ENCODE measurements around the gene FBLN1.

Gene FBLN1

DNA sequence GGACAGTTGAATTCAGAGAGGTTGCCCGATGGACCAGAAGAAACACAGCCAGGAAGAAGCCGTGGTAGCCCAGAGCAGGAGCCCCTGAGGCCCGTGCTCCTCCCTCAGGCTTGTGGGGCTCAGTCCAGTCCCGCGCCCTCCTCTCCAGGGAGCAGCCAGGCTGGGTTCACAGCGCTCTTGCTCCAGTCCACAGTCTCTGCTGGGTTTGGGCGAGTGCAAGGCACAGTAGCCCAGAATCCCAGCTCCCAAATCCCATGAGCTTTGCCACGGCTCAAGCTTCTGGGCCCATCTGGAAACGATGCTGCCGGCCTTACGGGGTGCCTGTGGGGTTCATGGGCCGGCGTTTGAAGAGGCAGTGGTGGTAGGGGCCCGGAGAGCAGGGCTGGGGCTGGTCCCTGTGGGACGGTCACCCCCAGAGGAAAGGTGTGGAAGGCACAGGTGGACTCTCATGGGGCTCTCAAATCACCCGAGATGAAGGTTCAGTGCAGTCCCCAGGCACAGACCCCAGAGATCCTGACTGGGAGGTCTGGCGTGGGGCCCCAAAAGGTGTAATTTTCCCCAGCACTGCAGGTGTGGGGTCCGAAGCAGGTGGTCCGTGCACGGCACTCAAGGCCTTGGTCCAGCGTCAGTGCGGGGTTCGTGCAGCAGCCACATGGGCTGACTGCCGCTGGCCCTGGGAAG is 138.4 kb downstream of the FBLN1 start:
- Mint-ChIP-seq H3K9me3 (no peaks in the 10 kb centered on the region), H3K27me3 (peaks cover 87% of the 10 kb centered on the region), H3K4me1 (peaks cover 30% of the 10 kb centered on the region), H3K27ac (no peak overlapping the region), H3K36me3 (no peaks in the 10 kb centered on the region), H3K4me3 (no peak overlapping the region)
- CTCF ChIA-PET, result no interaction called here
- DNase-seq, result no peak

DNA sequence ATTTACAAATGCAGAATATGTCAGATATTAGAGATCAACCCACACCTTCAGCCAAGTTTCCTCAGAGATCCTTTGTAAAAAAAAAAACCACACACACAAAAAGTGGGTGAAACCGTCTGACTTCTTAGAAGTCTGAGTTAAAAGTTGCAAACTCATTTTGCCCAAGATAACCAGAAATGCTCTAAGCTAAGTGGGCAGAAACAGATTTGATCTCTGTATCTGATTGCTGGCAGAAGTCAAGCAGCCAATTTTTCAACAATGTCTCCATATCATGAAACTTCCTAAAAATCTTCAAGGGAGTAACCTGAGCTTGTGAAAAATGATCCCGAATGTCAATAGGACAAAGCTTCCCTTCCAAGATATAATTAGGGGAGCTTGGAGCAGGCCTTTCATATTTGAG is 140.3 kb downstream of the FBLN1 start:
- H3K27me3 Mint-ChIP-seq, result peaks cover 89% of the 10 kb centered on the region
- CTCF ChIA-PET, result interaction anchor here (1.2 to 1.5 kb wide), 2 partner anchors 66 to 220 kb away, joined by 4 read pairs; no protein-coding TSS in a partner anchor
- peaks cover 30% of the 10 kb centered on the region for H3K4me1 Mint-ChIP-seq
- no peak for DNase-seq
- H3K27ac Mint-ChIP-seq, result no peak overlapping the region
- H3K36me3 Mint-ChIP-seq, result no peaks in the 10 kb centered on the region
- no peak overlapping the region for H3K4me3 Mint-ChIP-seq
- no peaks in the 10 kb centered on the region for H3K9me3 Mint-ChIP-seq

DNA sequence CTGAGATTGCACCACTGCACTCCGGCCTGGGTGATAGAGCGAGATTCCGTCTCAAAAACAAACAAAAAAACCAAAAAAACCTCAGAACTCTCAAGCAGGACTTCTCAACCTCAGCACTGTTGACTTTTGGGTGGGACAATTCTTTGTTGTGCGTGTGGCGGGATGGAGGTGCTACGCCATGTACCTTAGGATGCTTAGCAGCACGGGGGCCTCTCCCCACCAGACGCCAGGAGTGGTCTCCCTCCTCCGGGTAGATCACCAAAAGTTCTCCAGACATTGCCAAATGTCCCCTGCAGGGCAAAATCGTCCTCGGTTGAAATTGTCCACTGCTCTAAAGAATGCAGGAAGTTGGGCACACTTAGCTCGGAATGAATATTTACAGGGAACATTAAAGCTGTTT is 142.0 kb downstream of the FBLN1 start:
- no peaks in the 10 kb centered on the region for H3K9me3 Mint-ChIP-seq
- peaks cover 83% of the 10 kb centered on the region for H3K27me3 Mint-ChIP-seq
- no peaks in the 10 kb centered on the region for H3K36me3 Mint-ChIP-seq
- H3K27ac Mint-ChIP-seq, result no peak overlapping the region
- no peak overlapping the region for H3K4me3 Mint-ChIP-seq
- no peak for DNase-seq
- CTCF ChIA-PET, result interaction anchor here (0.7 to 2.7 kb wide), 7 partner anchors 10 to 362 kb away, joined by 3 to 10 read pairs (median 4); partner anchors contain the start of gene ATXN10
- H3K4me1 Mint-ChIP-seq, result peaks cover 17% of the 10 kb centered on the region

- Mint-ChIP-seq H3K27me3 (peaks cover 83% of the 10 kb centered on the region), H3K27ac (no peak overlapping the region), H3K4me3 (no peak overlapping the region), H3K4me1 (peaks cover 13% of the 10 kb centered on the region), H3K9me3 (no peaks in the 10 kb centered on the region), H3K36me3 (no peaks in the 10 kb centered on the region)
- DNase-seq, result no peak
- CTCF ChIA-PET, result interaction anchor here (0.7 to 2.7 kb wide), 7 partner anchors 11 to 361 kb away, joined by 3 to 10 read pairs (median 4); partner anchors contain the start of gene ATXN10
Measured at GRCh38 chr22:45645150-45645525, 142.5 kb downstream of the FBLN1 start.

- no peaks in the 10 kb centered on the region for H3K36me3 Mint-ChIP-seq
- peaks cover 83% of the 10 kb centered on the region for H3K27me3 Mint-ChIP-seq
- H3K9me3 Mint-ChIP-seq, result no peaks in the 10 kb centered on the region
- peaks cover 10% of the 10 kb centered on the region for H3K4me1 Mint-ChIP-seq
- no peak overlapping the region for H3K27ac Mint-ChIP-seq
- H3K4me3 Mint-ChIP-seq, result no peak overlapping the region
- CTCF ChIA-PET, result interaction anchor here (0.7 to 2.7 kb wide), 7 partner anchors 12 to 361 kb away, joined by 3 to 10 read pairs (median 4); partner anchors contain the start of gene ATXN10
- peak; percentile 78 for DNase-seq
Measured at GRCh38 chr22:45645526-45646414, 143.1 kb downstream of the FBLN1 start.

- Mint-ChIP-seq H3K9me3 (no peaks in the 10 kb centered on the region), H3K27ac (no peak overlapping the region), H3K36me3 (no peaks in the 10 kb centered on the region), H3K4me1 (peaks cover 8% of the 10 kb centered on the region), H3K4me3 (no peak overlapping the region), H3K27me3 (peaks cover 84% of the 10 kb centered on the region)
- CTCF ChIA-PET, result interaction anchor here (1.0 to 1.2 kb wide), 2 partner anchors 69 to 216 kb away, joined by 3 to 4 read pairs; no protein-coding TSS in a partner anchor
- no peak for DNase-seq
Measured at GRCh38 chr22:45647532-45648225, 145.0 kb downstream of the FBLN1 start.

DNA sequence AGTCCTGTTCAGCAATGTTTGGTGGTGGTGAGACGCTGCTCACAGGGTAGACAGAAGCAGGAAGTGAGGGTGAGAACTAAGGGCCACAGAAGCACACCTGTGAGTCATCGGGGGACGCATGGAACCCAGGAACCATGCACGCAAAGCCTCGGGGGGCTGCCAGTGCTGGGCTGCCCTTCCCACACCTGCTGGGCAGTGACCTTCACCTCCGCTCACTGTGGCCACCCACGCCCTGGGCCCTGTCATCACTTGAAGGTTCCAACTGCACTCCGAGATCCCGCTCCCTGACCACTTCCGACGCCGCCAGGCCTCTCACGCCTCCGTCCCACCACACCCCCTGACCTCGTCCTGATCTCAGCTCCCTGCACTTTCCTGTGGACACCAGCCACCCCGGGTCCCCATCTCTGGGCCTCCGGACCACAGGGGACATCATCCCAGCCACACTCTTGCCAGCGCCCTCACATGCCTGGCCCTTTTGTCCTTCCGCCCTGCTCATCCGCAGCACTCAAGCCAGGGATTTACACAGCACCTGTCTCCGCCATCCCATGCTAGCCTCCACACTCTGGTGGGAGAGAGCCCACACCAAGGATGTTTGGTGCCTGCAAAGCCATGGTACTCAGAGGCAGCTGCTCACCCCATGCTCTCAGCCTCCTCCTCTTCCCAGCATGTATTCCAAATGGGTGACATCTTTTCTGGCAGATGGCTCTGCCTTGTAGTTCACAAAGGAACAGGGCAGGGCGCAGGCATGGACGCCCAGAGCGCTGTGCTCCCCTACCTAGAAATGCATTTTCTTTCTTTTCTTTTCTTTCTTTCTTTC is 145.8 kb downstream of the FBLN1 start:
- Mint-ChIP-seq H3K27ac (no peak overlapping the region), H3K4me1 (peaks cover 3% of the 10 kb centered on the region), H3K4me3 (no peak overlapping the region), H3K27me3 (peaks cover 78% of the 10 kb centered on the region), H3K36me3 (no peaks in the 10 kb centered on the region), H3K9me3 (no peaks in the 10 kb centered on the region)
- DNase-seq, result no peak
- CTCF ChIA-PET, result no interaction called here

DNA sequence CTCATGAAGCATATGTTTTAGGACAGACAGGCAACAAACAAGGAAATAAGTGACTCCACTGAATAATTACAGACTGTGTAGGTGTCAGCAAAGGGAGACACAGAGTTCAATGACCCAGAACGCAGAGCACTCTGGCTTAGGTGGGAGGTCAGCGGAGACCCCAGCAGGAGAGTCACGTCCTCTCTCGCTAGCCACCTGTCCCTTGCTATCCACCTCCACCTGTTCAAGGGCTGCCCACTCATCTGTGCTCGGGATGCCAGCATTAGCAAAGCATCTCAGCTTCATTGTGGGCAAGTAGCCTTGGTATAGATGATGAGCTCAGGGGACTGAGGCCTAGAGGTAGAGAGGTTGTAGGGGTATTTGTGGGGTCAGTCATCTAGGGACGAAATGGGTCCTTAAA is 147.1 kb downstream of the FBLN1 start:
- Mint-ChIP-seq H3K27me3 (peaks cover 71% of the 10 kb centered on the region), H3K9me3 (no peaks in the 10 kb centered on the region), H3K36me3 (no peaks in the 10 kb centered on the region), H3K4me1 (peaks cover 3% of the 10 kb centered on the region), H3K27ac (no peak overlapping the region), H3K4me3 (no peak overlapping the region)
- no peak for DNase-seq
- CTCF ChIA-PET, result no interaction called here

DNA sequence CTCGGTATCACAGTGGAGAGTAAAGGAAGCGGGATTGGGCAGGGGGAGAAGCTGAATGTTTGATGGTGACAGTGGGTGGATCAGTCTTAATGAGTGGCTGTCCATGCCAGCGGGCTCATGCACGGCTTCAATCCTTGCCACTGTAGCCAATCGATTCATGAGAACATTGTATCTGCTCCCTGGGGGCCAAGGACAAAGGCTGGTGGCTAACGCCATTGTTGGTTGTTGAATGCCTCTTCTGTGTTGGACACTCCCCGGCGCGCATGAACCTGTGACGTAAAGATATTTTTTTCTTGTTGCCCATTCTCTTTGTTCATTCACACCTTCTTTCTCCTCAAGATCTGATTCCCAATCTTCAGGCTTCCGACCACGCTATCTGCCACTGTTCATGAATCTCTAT is 148.0 kb downstream of the FBLN1 start:
- H3K27me3 Mint-ChIP-seq, result peaks cover 62% of the 10 kb centered on the region
- H3K4me1 Mint-ChIP-seq, result peaks cover 3% of the 10 kb centered on the region
- no peaks in the 10 kb centered on the region for H3K36me3 Mint-ChIP-seq
- no peak overlapping the region for H3K27ac Mint-ChIP-seq
- H3K9me3 Mint-ChIP-seq, result no peaks in the 10 kb centered on the region
- no peak overlapping the region for H3K4me3 Mint-ChIP-seq
- DNase-seq, result no peak
- CTCF ChIA-PET, result no interaction called here

Measured in activated naive CD4-positive, alpha-beta T cell treated with anti-CD3 and anti-CD28 coated beads, Interleukin-2, amount 10 ng/mL, durations not matched to agents 7 days and 5 days (primary cell).